ENCODE measurements around the gene PRKAR1A. TPM values are rescaled to one million over a fixed set of nuclear protein-coding genes. Genes with fewer than 3 reads are reported as not detected.

PRKAR1A gene
- polyA plus RNA-seq, 1 experiment: 282 TPM

DNA sequence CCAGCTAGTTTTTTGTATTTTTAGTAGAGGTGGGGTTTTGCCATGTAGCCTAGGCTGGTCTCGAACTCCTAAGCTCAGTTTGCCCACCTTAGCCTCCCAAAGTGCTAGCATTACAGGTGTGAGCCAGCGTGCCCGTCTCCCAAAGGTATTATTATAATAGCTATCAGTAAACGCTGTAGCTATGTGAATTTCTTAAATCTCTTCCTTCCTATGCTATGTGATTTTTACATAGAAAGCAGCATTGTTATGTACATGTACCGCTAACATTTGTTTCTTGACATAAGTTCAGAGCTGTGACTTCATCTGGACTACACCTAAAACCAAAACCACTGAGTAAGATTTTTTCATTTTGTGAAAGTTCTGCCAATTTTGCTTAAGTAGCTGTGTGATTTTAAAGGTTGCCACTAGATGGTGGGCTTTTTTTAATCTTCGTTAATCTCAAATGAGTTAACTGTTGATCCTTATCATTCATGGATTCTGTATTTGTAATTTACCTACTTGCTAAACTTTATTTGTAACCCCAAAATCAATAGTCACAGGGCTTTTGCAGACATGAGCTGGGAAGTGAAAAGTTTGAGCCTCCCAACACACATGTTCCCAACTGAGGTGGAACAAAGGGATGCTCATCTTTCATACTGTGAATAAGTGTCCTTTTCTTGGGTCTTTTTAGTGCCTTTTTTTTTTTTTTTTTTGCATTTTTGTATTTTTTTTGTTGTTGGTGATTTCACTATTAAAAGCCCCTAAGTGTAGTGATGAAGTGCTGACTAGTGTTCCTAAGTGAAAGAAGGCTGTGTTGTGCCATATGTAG, 21.9 kb downstream of the PRKAR1A start:
- ChIA-PET CTCF (interaction anchor here (0.5 to 3.1 kb wide), 15 partner anchors 9 to 713 kb away, joined by 3 to 37 read pairs (median 5); partner anchors contain the start of gene PRKAR1A), POLR2A (interaction anchor here (0.7 kb wide), 1 partner anchor 22 kb away, joined by 5 read pairs; the partner anchor contains the start of gene PRKAR1A)
- Histone ChIP-seq H3K27me3 (ENCODE audit: control insufficient read depth, insufficient read depth, low read length) (no peaks in the 10 kb centered on the region), H3K27ac (ENCODE audit: low read depth, low read length) (no peak overlapping the region), H3K4me3 (ENCODE audit: low read depth, low read length) (no peak overlapping the region), H3K9me3 (ENCODE audit: control insufficient read depth, insufficient read depth, low read length) (no peaks in the 10 kb centered on the region)
- DNase-seq (ENCODE audit: low read depth, low spot score): no peak
- TF ChIP-seq, protein P1, sequence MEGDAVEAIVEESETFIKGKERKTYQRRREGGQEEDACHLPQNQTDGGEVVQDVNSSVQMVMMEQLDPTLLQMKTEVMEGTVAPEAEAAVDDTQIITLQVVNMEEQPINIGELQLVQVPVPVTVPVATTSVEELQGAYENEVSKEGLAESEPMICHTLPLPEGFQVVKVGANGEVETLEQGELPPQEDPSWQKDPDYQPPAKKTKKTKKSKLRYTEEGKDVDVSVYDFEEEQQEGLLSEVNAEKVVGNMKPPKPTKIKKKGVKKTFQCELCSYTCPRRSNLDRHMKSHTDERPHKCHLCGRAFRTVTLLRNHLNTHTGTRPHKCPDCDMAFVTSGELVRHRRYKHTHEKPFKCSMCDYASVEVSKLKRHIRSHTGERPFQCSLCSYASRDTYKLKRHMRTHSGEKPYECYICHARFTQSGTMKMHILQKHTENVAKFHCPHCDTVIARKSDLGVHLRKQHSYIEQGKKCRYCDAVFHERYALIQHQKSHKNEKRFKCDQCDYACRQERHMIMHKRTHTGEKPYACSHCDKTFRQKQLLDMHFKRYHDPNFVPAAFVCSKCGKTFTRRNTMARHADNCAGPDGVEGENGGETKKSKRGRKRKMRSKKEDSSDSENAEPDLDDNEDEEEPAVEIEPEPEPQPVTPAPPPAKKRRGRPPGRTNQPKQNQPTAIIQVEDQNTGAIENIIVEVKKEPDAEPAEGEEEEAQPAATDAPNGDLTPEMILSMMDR (IDR thresholded peaks at IDR 0.05; ENCODE audit: low read depth, low read length): peak; percentile 57

GRCh38 chr17:68534695-68535088, 22.5 kb downstream of the PRKAR1A start:
- no peaks in the 10 kb centered on the region for H3K9me3 ChIP-seq (ENCODE audit: control insufficient read depth, insufficient read depth, low read length)
- no peaks in the 10 kb centered on the region for H3K27me3 ChIP-seq (ENCODE audit: control insufficient read depth, insufficient read depth, low read length)
- no peak overlapping the region for H3K27ac ChIP-seq (ENCODE audit: low read depth, low read length)
- CTCF ChIA-PET: interaction anchor here (0.7 to 3.1 kb wide), 9 partner anchors 9 to 712 kb away, joined by 3 to 37 read pairs (median 7); partner anchors contain the start of gene PRKAR1A
- POLR2A ChIA-PET: no interaction called here
- TF ChIP-seq, protein P1 (IDR thresholded peaks at IDR 0.05; ENCODE audit: low read depth, low read length): no peak
- H3K4me3 ChIP-seq (ENCODE audit: low read depth, low read length): no peak overlapping the region
- DNase-seq (ENCODE audit: low read depth, low spot score): no peak

- no peaks in the 10 kb centered on the region for H3K27me3 ChIP-seq (ENCODE audit: control insufficient read depth, insufficient read depth, low read length)
- DNase-seq (ENCODE audit: low read depth, low spot score): no peak
- H3K27ac ChIP-seq (ENCODE audit: low read depth, low read length): no peak overlapping the region
- H3K9me3 ChIP-seq (ENCODE audit: control insufficient read depth, insufficient read depth, low read length): no peaks in the 10 kb centered on the region
- H3K4me3 ChIP-seq (ENCODE audit: low read depth, low read length): no peak overlapping the region
- ChIA-PET POLR2A (no interaction called here), CTCF (interaction anchor here (1.0 kb wide), 1 partner anchor 70 kb away, joined by 3 read pairs; no protein-coding TSS in a partner anchor)
- TF ChIP-seq, protein P1 (IDR thresholded peaks at IDR 0.05; ENCODE audit: low read depth, low read length): no peak
Measured at GRCh38 chr17:68535922-68536321, 23.7 kb downstream of the PRKAR1A start.

DNA sequence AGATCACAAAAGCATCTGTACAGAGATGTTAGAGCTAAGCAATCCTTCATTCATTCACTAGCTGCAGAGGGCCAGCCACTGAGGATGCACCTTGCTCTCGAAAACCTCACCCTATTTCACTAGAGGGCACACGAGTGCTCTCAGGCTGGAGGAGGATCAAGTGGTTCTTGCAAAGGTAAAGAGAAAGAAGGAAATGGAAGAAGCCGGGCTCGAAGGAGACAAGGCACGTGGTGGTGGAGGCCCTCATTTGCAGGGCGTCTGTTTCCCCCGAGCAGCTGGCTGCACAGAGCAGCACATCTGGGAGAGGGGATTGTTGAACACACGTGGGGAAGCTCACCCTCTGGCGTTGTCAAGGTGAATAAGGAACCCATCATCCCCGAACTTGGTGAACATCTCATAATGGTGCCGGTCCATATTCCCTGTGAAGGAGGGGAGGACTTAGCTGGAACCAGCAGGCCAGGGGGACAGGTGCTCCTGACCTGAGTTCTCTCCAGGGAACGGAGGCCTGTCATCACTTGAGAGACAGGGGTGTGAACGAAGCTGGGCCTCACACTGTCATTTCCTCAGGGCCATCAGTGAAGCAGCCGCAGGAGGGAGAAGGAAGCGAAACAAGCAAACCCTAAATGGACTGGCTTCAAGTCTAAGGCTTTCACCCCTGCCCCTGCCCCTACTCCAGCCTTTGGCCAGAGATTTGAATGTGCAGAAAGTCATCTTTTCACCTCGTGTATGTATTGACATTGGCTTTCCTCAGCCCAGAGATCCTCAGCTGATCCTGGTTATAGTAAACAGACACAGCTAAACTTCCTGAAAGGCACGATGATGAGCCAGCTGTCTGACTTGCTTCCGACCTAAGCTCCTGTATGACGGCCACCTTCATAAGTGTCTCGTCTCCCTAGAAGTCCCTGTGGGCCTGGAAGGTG, 27.6 kb downstream of the PRKAR1A start:
- TF ChIP-seq, protein P1 (IDR thresholded peaks at IDR 0.05; ENCODE audit: low read depth, low read length): peak; percentile 14; the same call in 1 of the 2 replicates
- Histone ChIP-seq H3K9me3 (ENCODE audit: control insufficient read depth, insufficient read depth, low read length) (no peaks in the 10 kb centered on the region), H3K27me3 (ENCODE audit: control insufficient read depth, insufficient read depth, low read length) (no peaks in the 10 kb centered on the region), H3K4me3 (ENCODE audit: low read depth, low read length) (no peak overlapping the region), H3K27ac (ENCODE audit: low read depth, low read length) (no peak overlapping the region)
- POLR2A ChIA-PET: interaction anchor here (0.5 to 0.8 kb wide), 3 partner anchors 158 to 342 kb away, joined by 3 to 6 read pairs (median 3); no protein-coding TSS in a partner anchor
- CTCF ChIA-PET: interaction anchor here (1.8 kb wide), 1 partner anchor 220 kb away, joined by 5 read pairs; no protein-coding TSS in a partner anchor
- no peak for DNase-seq (ENCODE audit: low read depth, low spot score)
